SK-N-SH treated with all-trans-retinoic acid at 6 μM for 48 hours (cell line): ENCODE data around the gene MFSD11.

Experiments used
- ATAC-seq: fragments of 200-7000 bp; cut with Tn5 transposase; 3 replicates; pipeline ENCODE4 v1.9.1; 2020; ENCODE audit warnings: mild to moderate bottlenecking, moderate library complexity
- ARNTL ChIP-seq: fragments of 450-650 bp; formaldehyde crosslinking; IDR thresholded peaks from 2 replicates; pipeline ENCODE4 v1.5.0; 2020; ENCODE audit warnings: low read depth, mild to moderate bottlenecking, moderate library complexity, borderline replicate concordance
- BACH2 ChIP-seq: fragments of 250-450 bp; sonication (Bioruptor Pico); IDR thresholded peaks from 2 replicates; pipeline ENCODE4 v1.9.0; 2021; ENCODE audit warnings: mild to moderate bottlenecking, borderline replicate concordance
- CSDC2 ChIP-seq: fragments of 250-450 bp; sonication (Bioruptor Pico); IDR thresholded peaks from 2 replicates; pipeline ENCODE4 v1.5.0; 2020; ENCODE audit warnings: mild to moderate bottlenecking, moderate library complexity
- ESRRG ChIP-seq: fragments of 250-450 bp; sonication (Bioruptor Pico); IDR thresholded peaks from 2 replicates; pipeline ENCODE4 v1.6.1; 2021; ENCODE audit warnings: mild to moderate bottlenecking
- GLIS3 ChIP-seq: fragments of 250-450 bp; sonication (Bioruptor Pico); IDR thresholded peaks from 2 replicates; pipeline ENCODE4 v1.5.0; 2020; ENCODE audit warnings: mild to moderate bottlenecking, moderate library complexity
- ISL1 ChIP-seq: fragments of 250-450 bp; sonication (Bioruptor Pico); IDR thresholded peaks from 2 replicates; pipeline ENCODE4 v2.1.2; 2022; ENCODE audit warnings: mild to moderate bottlenecking, moderate library complexity
- OSR1 ChIP-seq: fragments of 250-450 bp; sonication (Bioruptor Pico); IDR thresholded peaks from 2 replicates; pipeline ENCODE4 v1.8.0; 2022; ENCODE audit warnings: moderate library complexity, mild to moderate bottlenecking, inconsistent platforms
- PATZ1 ChIP-seq: fragments of 250-450 bp; sonication (Bioruptor Pico); IDR thresholded peaks from 2 replicates; pipeline ENCODE4 v1.8.0; 2020; ENCODE audit warnings: mild to moderate bottlenecking, moderate library complexity, borderline replicate concordance
- PPARA ChIP-seq: fragments of 250-450 bp; sonication (Bioruptor Pico); IDR thresholded peaks from 2 replicates; pipeline ENCODE4 v1.5.0; 2020; ENCODE audit warnings: mild to moderate bottlenecking, borderline replicate concordance
- RARB ChIP-seq: fragments of 250-450 bp; sonication (Bioruptor Pico); IDR thresholded peaks from 2 replicates; pipeline ENCODE4 v1.8.0; 2021; ENCODE audit warnings: mild to moderate bottlenecking, moderate library complexity
- SNAI2 ChIP-seq: fragments of 250-450 bp; sonication (Bioruptor Pico); IDR thresholded peaks from 2 replicates; pipeline ENCODE4 v1.5.0; 2020; ENCODE audit warnings: mild to moderate bottlenecking, moderate library complexity
- TCF4 ChIP-seq: fragments of 250-450 bp; sonication (Bioruptor Pico); IDR thresholded peaks from 2 replicates; pipeline ENCODE4 v1.8.0; 2021; ENCODE audit warnings: mild to moderate bottlenecking, moderate library complexity, borderline replicate concordance
- TOX ChIP-seq: fragments of 250-450 bp; sonication (Bioruptor Pico); IDR thresholded peaks from 2 replicates; pipeline ENCODE4 v1.8.0; 2021; ENCODE audit warnings: mild to moderate bottlenecking, moderate library complexity, borderline replicate concordance
- ZFP30 ChIP-seq: fragments of 450-650 bp; formaldehyde crosslinking; IDR thresholded peaks from 2 replicates; pipeline ENCODE4 v1.5.0; 2022; ENCODE audit warnings: mild to moderate bottlenecking, moderate library complexity
- ZNF565 ChIP-seq: fragments of 450-650 bp; formaldehyde crosslinking; conservative IDR thresholded peaks from 2 replicates; pipeline ENCODE4 v1.5.0; 2020; ENCODE audit warnings: low read depth, mild to moderate bottlenecking, moderate library complexity
- ZNF70 ChIP-seq: fragments of 450-650 bp; formaldehyde crosslinking; IDR thresholded peaks from 2 replicates; pipeline ENCODE4 v1.5.0; 2020; ENCODE audit warnings: mild to moderate bottlenecking, moderate library complexity
- ZNF8 ChIP-seq: fragments of 450-650 bp; formaldehyde crosslinking; IDR thresholded peaks from 2 replicates; pipeline ENCODE4 v1.5.0; 2020; ENCODE audit warnings: mild to moderate bottlenecking, moderate library complexity
- TF ChIP-seq, protein P1 (sequence below): fragments of 250-450 bp; sonication (Bioruptor Pico); IDR thresholded peaks from 2 replicates; pipeline ENCODE4 v1.8.0; 2021; ENCODE audit warnings: low read depth, mild to moderate bottlenecking, moderate library complexity, borderline replicate concordance
- TF ChIP-seq, protein P2 (sequence below): fragments of 250-450 bp; sonication (Bioruptor Pico); IDR thresholded peaks from 2 replicates; pipeline ENCODE4 v1.5.1; 2020; ENCODE audit warnings: low read depth, mild to moderate bottlenecking, moderate library complexity
- TF ChIP-seq, protein P3 (sequence below): fragments of 250-450 bp; sonication (Bioruptor Pico); IDR thresholded peaks from 2 replicates; pipeline ENCODE4 v1.5.0; 2020; ENCODE audit warnings: mild to moderate bottlenecking, moderate library complexity
- TF ChIP-seq, protein P4 (sequence below): fragments of 250-450 bp; sonication (Bioruptor Pico); IDR thresholded peaks from 2 replicates; pipeline ENCODE4 v1.5.1; 2021; ENCODE audit warnings: mild to moderate bottlenecking, moderate library complexity

Gene MFSD11

GRCh38 chr17:76811834-76812233 is 73.9 kb downstream of the MFSD11 start:
- ATAC-seq: no peak
- no peak for TF ChIP-seq ISL1 (CRISPR knock-in tag)
- TF ChIP-seq PATZ1: no peak
- TF ChIP-seq PPARA: no peak
- no peak for TF ChIP-seq ESRRG (CRISPR knock-in tag)
- no peak for TF ChIP-seq BACH2
- TF ChIP-seq ZNF565 (CRISPR knock-in tag): no peak
- TF ChIP-seq TCF4: no peak
- no peak for TF ChIP-seq ZFP30

DNA sequence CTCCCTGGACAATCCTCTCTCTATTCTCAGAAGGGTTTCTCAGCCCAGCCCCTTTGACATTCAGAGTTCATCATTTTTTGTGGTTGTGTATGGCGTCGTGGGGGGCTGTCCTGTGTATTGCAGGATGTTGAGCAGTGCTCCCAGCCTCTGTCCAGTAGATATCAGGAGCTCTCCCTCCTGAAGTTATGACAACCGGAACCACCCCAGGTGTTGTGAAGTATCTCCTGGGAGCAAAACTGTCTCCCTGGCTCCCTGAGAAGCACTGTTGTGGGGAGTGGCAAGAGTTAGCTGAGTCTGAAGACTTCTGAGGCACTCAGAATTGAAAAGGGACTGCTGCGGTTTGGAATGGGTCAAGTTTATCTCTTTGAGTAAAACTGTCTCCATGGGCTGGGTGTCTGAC is 74.3 kb downstream of the MFSD11 start:
- ATAC-seq: no peak
- TF ChIP-seq BACH2 (no peak), TCF4 (no peak), TOX (CRISPR knock-in tag) (no peak), PATZ1 (no peak), ZNF70 (CRISPR knock-in tag) (no peak), ZNF8 (CRISPR knock-in tag) (no peak), SNAI2 (CRISPR knock-in tag) (no peak), OSR1 (CRISPR knock-in tag) (no peak), CSDC2 (CRISPR knock-in tag) (no peak), RARB (CRISPR knock-in tag) (no peak), ZNF565 (CRISPR knock-in tag) (no peak)
- TF ChIP-seq, protein P1, sequence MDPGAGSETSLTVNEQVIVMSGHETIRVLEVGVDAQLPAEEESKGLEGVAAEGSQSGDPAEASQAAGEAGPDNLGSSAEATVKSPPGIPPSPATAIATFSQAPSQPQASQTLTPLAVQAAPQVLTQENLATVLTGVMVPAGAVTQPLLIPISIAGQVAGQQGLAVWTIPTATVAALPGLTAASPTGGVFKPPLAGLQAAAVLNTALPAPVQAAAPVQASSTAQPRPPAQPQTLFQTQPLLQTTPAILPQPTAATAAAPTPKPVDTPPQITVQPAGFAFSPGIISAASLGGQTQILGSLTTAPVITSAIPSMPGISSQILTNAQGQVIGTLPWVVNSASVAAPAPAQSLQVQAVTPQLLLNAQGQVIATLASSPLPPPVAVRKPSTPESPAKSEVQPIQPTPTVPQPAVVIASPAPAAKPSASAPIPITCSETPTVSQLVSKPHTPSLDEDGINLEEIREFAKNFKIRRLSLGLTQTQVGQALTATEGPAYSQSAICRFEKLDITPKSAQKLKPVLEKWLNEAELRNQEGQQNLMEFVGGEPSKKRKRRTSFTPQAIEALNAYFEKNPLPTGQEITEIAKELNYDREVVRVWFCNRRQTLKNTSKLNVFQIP: no peak
- TF ChIP-seq, protein P2, sequence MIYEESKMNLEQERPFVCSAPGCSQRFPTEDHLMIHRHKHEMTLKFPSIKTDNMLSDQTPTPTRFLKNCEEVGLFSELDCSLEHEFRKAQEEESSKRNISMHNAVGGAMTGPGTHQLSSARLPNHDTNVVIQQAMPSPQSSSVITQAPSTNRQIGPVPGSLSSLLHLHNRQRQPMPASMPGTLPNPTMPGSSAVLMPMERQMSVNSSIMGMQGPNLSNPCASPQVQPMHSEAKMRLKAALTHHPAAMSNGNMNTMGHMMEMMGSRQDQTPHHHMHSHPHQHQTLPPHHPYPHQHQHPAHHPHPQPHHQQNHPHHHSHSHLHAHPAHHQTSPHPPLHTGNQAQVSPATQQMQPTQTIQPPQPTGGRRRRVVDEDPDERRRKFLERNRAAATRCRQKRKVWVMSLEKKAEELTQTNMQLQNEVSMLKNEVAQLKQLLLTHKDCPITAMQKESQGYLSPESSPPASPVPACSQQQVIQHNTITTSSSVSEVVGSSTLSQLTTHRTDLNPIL (CRISPR knock-in tag): no peak
- TF ChIP-seq, all 23 proteins: peak for 0

GRCh38 chr17:76812968-76813367 is 75.0 kb downstream of the MFSD11 start:
- no peak for ATAC-seq
- TF ChIP-seq CSDC2 (CRISPR knock-in tag) (no peak), ZNF8 (CRISPR knock-in tag) (no peak), ZFP30 (no peak), PATZ1 (no peak), PPARA (no peak), GLIS3 (CRISPR knock-in tag) (no peak), ARNTL (CRISPR knock-in tag) (no peak), ESRRG (CRISPR knock-in tag) (no peak), BACH2 (no peak), ZNF70 (CRISPR knock-in tag) (no peak), SNAI2 (CRISPR knock-in tag) (no peak), ZNF565 (CRISPR knock-in tag) (no peak), OSR1 (CRISPR knock-in tag) (no peak)
- TF ChIP-seq, protein P3, sequence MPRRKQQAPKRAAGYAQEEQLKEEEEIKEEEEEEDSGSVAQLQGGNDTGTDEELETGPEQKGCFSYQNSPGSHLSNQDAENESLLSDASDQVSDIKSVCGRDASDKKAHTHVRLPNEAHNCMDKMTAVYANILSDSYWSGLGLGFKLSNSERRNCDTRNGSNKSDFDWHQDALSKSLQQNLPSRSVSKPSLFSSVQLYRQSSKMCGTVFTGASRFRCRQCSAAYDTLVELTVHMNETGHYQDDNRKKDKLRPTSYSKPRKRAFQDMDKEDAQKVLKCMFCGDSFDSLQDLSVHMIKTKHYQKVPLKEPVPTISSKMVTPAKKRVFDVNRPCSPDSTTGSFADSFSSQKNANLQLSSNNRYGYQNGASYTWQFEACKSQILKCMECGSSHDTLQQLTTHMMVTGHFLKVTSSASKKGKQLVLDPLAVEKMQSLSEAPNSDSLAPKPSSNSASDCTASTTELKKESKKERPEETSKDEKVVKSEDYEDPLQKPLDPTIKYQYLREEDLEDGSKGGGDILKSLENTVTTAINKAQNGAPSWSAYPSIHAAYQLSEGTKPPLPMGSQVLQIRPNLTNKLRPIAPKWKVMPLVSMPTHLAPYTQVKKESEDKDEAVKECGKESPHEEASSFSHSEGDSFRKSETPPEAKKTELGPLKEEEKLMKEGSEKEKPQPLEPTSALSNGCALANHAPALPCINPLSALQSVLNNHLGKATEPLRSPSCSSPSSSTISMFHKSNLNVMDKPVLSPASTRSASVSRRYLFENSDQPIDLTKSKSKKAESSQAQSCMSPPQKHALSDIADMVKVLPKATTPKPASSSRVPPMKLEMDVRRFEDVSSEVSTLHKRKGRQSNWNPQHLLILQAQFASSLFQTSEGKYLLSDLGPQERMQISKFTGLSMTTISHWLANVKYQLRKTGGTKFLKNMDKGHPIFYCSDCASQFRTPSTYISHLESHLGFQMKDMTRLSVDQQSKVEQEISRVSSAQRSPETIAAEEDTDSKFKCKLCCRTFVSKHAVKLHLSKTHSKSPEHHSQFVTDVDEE (CRISPR knock-in tag): no peak
- TF ChIP-seq, protein P2 (CRISPR knock-in tag): no peak
- TF ChIP-seq, protein P1: no peak
- TF ChIP-seq, protein P4, sequence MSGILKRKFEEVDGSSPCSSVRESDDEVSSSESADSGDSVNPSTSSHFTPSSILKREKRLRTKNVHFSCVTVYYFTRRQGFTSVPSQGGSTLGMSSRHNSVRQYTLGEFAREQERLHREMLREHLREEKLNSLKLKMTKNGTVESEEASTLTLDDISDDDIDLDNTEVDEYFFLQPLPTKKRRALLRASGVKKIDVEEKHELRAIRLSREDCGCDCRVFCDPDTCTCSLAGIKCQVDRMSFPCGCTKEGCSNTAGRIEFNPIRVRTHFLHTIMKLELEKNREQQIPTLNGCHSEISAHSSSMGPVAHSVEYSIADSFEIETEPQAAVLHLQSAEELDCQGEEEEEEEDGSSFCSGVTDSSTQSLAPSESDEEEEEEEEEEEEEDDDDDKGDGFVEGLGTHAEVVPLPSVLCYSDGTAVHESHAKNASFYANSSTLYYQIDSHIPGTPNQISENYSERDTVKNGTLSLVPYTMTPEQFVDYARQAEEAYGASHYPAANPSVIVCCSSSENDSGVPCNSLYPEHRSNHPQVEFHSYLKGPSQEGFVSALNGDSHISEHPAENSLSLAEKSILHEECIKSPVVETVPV (CRISPR knock-in tag): no peak
